Measurements from ENCODE around the gene ARFGAP2. TPM values are rescaled to one million over a fixed set of nuclear protein-coding genes. Genes with fewer than 3 reads are reported as not detected.

The ARFGAP2 gene
- total and polyA plus RNA-seq, 2 donors from 2014 or later = 59.3 to 87.5 TPM

DNA sequence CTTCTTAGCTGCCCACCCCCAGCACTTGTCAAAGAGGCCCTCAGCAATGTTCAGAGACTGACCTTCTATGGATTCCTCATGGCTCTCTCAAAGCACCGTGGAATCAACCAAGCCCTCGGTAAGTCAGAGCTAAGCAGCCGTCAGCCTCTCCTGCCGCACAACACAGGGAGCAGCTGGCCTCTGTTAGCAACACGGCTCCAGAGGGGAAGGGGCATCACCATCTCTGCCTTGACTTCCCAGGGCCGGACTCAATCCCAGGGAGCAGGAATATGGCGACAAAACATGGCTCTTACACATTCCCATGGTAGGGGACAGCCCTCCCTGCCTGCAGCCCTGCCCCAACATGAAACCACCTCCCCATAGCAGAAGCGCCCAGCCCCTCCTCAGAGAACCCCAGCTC, 18.9 kb downstream of the ARFGAP2 start:
- Histone ChIP-seq H3K27me3 (ENCODE audit: control insufficient read depth, insufficient read depth, low read length) (no peaks in the 10 kb centered on the region), H3K36me3 (ENCODE audit: control insufficient read depth in 2 of 3, insufficient read depth in 3 of 3, low read length in 3 of 3) (no peaks in the 10 kb centered on the region), H3K9me3 (ENCODE audit: control insufficient read depth in 2 of 3, insufficient read depth in 1 of 3, low read length in 3 of 3) (no peaks in the 10 kb centered on the region), H3K27ac (ENCODE audit: low read depth in 2 of 2, low read length in 2 of 2) (no peak overlapping the region), H3K9ac (ENCODE audit: low read length in 3 of 3) (no peak overlapping the region), H3K4me1 (ENCODE audit: control insufficient read depth in 2 of 3, insufficient read depth in 2 of 3, low read depth in 1 of 3, low read length in 3 of 3) (no peaks in the 10 kb centered on the region), H3K4me3 (ENCODE audit: low read length in 3 of 3) (no peak overlapping the region)
- TF ChIP-seq, protein P1, sequence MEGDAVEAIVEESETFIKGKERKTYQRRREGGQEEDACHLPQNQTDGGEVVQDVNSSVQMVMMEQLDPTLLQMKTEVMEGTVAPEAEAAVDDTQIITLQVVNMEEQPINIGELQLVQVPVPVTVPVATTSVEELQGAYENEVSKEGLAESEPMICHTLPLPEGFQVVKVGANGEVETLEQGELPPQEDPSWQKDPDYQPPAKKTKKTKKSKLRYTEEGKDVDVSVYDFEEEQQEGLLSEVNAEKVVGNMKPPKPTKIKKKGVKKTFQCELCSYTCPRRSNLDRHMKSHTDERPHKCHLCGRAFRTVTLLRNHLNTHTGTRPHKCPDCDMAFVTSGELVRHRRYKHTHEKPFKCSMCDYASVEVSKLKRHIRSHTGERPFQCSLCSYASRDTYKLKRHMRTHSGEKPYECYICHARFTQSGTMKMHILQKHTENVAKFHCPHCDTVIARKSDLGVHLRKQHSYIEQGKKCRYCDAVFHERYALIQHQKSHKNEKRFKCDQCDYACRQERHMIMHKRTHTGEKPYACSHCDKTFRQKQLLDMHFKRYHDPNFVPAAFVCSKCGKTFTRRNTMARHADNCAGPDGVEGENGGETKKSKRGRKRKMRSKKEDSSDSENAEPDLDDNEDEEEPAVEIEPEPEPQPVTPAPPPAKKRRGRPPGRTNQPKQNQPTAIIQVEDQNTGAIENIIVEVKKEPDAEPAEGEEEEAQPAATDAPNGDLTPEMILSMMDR (IDR thresholded peaks at IDR 0.05; ENCODE audit: borderline replicate concordance, extremely low read depth, insufficient read depth) = no peak
- intact Hi-C loops (cut with DNase I) = loop anchor here (5.0 kb wide), 1 partner anchor 271 kb away; no protein-coding TSS in a partner anchor
- no peak for DNase-seq
- no peak for FAIRE-seq

DNA sequence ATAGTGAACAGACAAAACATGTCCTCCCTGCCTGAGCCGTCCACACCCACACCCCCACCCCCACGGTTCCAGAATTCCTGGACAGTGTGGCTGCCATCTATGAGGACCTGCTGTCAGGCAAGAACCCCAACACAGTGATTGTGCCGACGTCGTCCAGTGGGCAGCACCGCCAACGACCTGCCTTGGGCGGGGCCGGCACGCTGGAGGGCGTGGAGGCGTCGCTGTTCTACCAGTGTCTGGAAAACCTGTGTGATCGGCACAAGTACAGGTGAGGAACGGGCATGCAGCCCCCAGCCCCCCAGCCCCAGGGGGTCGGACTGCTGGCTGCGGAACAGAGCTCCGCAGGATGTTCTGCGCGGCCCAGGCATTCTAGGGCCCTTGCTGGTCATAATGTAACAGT, 19.7 kb downstream of the ARFGAP2 start:
- Histone ChIP-seq H3K4me1 (ENCODE audit: control insufficient read depth in 2 of 3, insufficient read depth in 2 of 3, low read depth in 1 of 3, low read length in 3 of 3) (no peaks in the 10 kb centered on the region), H3K9ac (ENCODE audit: low read length in 3 of 3) (no peak overlapping the region), H3K27me3 (ENCODE audit: control insufficient read depth, insufficient read depth, low read length) (no peaks in the 10 kb centered on the region), H3K27ac (ENCODE audit: low read depth in 2 of 2, low read length in 2 of 2) (no peak overlapping the region), H3K36me3 (ENCODE audit: control insufficient read depth in 2 of 3, insufficient read depth in 3 of 3, low read length in 3 of 3) (no peaks in the 10 kb centered on the region), H3K4me3 (ENCODE audit: low read length in 3 of 3) (no peak overlapping the region), H3K9me3 (ENCODE audit: control insufficient read depth in 2 of 3, insufficient read depth in 1 of 3, low read length in 3 of 3) (no peaks in the 10 kb centered on the region)
- FAIRE-seq (no peak), DNase-seq (peak in 1 of 5 donors; percentile 77)
- intact Hi-C loops (cut with DNase I) = loop anchor here (5.0 kb wide), 1 partner anchor 270 kb away; no protein-coding TSS in a partner anchor
- TF ChIP-seq, protein P1 (IDR thresholded peaks at IDR 0.05; ENCODE audit: borderline replicate concordance, extremely low read depth, insufficient read depth) = no peak

DNA sequence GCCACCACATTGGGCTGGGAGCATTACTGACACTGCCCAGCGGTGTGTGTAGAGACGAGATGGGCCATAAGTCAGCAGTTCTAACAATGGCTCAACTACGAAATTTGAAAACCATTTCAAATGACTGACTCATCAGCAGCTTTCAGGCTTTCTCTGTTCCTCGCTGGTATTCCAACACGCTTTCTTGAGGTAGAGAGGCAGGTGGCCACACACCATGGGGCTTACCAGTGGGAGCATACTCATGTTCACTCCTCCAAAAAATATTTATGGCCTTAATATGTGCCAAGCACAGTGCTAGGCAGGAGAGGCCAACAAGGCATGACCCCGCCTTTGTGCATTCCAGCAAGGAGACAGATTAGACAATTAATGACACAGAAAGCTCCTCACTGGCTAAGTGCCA, 20.3 kb downstream of the ARFGAP2 start:
- no peak for FAIRE-seq
- intact Hi-C loops (cut with DNase I) = loop anchor here (5.0 kb wide), 1 partner anchor 269 kb away; no protein-coding TSS in a partner anchor
- H3K4me3 ChIP-seq (ENCODE audit: low read length in 3 of 3) = no peak overlapping the region

More for the DNA sequence above, 20.3 kb downstream of the ARFGAP2 start:
- TF ChIP-seq, protein P1 (IDR thresholded peaks at IDR 0.05; ENCODE audit: borderline replicate concordance, extremely low read depth, insufficient read depth) = no peak
- Histone ChIP-seq H3K4me1 (ENCODE audit: control insufficient read depth in 2 of 3, insufficient read depth in 2 of 3, low read depth in 1 of 3, low read length in 3 of 3) (no peaks in the 10 kb centered on the region), H3K27ac (ENCODE audit: low read depth in 2 of 2, low read length in 2 of 2) (no peak overlapping the region), H3K9ac (ENCODE audit: low read length in 3 of 3) (no peak overlapping the region), H3K36me3 (ENCODE audit: control insufficient read depth in 2 of 3, insufficient read depth in 3 of 3, low read length in 3 of 3) (no peaks in the 10 kb centered on the region), H3K9me3 (ENCODE audit: control insufficient read depth in 2 of 3, insufficient read depth in 1 of 3, low read length in 3 of 3) (no peaks in the 10 kb centered on the region), H3K27me3 (ENCODE audit: control insufficient read depth, insufficient read depth, low read length) (no peaks in the 10 kb centered on the region)
- no peak for DNase-seq

Measured in kidney (tissue), 14 donors.